Breast epithelium (tissue), 3 donors: ENCODE measurements around the gene NOS1AP.

Source experiments
- CTCF ChIP-seq, 3 donors: fragments of 450-650 bp; IDR thresholded peaks; one replicate each; pipeline ENCODE4 v1.5.1; 2016 to 2017; ENCODE audit warnings: antibody characterized with exemption in 3 of 3, mild to moderate bottlenecking in 3 of 3, moderate library complexity in 3 of 3
- POLR2A ChIP-seq: fragments of 450-650 bp; IDR thresholded peaks from one replicate; pipeline ENCODE4 v1.6.1; 2016; ENCODE audit warnings: antibody characterized with exemption, mild to moderate bottlenecking, moderate library complexity
- POLR2AphosphoS5 ChIP-seq, 3 donors: sonication (generic); formaldehyde crosslinking; IDR thresholded peaks; one replicate each; pipeline ENCODE4 v1.6.1; 2017; ENCODE audit warnings: antibody characterized with exemption in 3 of 3

- no peak for TF ChIP-seq CTCF (IDR thresholded peaks at IDR 0.05)
- TF ChIP-seq POLR2A, result no peak
- TF ChIP-seq POLR2AphosphoS5 (IDR thresholded peaks at IDR 0.05), result no peak
Observed at GRCh38 chr1:162380061-162380846, 310.8 kb downstream of the NOS1AP start.
